Suprapubic skin (tissue), 3 donors: ENCODE measurements around the gene CHDH.

Source experiments
- POLR2A ChIP-seq, 2 donors: fragments of 450-650 bp; IDR thresholded peaks; one replicate each; pipeline ENCODE4 v1.6.1; 2017; ENCODE audit warnings: antibody characterized with exemption in 2 of 2, mild to moderate bottlenecking in 2 of 2, moderate library complexity in 2 of 2
- TF ChIP-seq, protein P1 (sequence below), 2 donors: fragments of 200-600 bp in 1 of 2; fragments of 450-650 bp in 1 of 2; sonication (generic) in 1 of 2; IDR thresholded peaks; one replicate each; pipeline ENCODE4 v1.5.1; 2016 to 2019; ENCODE audit warnings: antibody characterized with exemption in 2 of 2, mild to moderate bottlenecking in 1 of 2, moderate library complexity in 1 of 2

DNA sequence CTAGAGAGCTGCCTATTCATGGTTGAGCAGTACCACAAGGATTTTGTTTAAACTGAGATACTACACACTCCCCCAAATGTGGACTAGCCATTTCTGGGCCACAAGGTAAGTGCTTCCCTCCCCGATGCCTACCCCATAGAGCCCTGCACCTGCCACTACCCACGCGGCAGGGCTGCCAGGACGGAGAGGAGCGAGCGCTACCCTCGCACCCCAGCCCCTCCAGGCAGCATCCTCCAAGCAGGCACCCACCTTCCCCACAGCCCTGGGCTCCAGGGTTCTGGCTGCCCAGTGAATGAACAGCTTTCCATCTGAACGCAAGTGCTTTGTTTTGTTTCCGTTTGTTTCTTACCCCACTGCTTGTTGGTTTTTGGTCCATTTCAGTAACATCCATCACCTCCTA, 59.2 kb downstream of the CHDH start:
- no peak for TF ChIP-seq POLR2A (IDR thresholded peaks at IDR 0.05)
- TF ChIP-seq, protein P1, sequence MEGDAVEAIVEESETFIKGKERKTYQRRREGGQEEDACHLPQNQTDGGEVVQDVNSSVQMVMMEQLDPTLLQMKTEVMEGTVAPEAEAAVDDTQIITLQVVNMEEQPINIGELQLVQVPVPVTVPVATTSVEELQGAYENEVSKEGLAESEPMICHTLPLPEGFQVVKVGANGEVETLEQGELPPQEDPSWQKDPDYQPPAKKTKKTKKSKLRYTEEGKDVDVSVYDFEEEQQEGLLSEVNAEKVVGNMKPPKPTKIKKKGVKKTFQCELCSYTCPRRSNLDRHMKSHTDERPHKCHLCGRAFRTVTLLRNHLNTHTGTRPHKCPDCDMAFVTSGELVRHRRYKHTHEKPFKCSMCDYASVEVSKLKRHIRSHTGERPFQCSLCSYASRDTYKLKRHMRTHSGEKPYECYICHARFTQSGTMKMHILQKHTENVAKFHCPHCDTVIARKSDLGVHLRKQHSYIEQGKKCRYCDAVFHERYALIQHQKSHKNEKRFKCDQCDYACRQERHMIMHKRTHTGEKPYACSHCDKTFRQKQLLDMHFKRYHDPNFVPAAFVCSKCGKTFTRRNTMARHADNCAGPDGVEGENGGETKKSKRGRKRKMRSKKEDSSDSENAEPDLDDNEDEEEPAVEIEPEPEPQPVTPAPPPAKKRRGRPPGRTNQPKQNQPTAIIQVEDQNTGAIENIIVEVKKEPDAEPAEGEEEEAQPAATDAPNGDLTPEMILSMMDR (IDR thresholded peaks at IDR 0.05) = no peak
